Right atrium auricular region (tissue), 2 donors: ENCODE results near the gene NEK2. TPM values are rescaled to one million over a fixed set of nuclear protein-coding genes. Genes with fewer than 3 reads are reported as not detected.
A peak's percentile ranks its signal among the peaks of the same experiment; 100 is the strongest.

Source experiments
- DNase-seq: peaks from one replicate; pipeline ENCODE4 v3.0.0-alpha.2; 2019; ENCODE audit warnings: low spot score
- H3K27ac ChIP-seq, 2 donors: fragments of 200-600 bp; sonication (generic); 1 replicate in 1 of 2; 2 replicates in 1 of 2; pipeline ENCODE4 v1.5.1; 2016 to 2019
- H3K27me3 ChIP-seq, 2 donors: fragments of 200-600 bp; sonication (generic); one replicate each; pipeline versions ENCODE4 v1.5.1 to v1.6.0; 2017 to 2019
- H3K36me3 ChIP-seq: fragments of 200-600 bp; sonication (generic); one replicate; pipeline ENCODE4 v1.5.1; 2016
- H3K4me1 ChIP-seq, 2 donors: fragments of 200-600 bp; sonication (generic); one replicate each; pipeline versions ENCODE4 v1.5.1 to v1.6.0; 2017 to 2019
- H3K4me3 ChIP-seq, 2 donors: fragments of 200-600 bp; sonication (generic); 1 replicate in 1 of 2; 2 replicates in 1 of 2; pipeline ENCODE4 v1.5.1; 2017 to 2019; ENCODE audit warnings: mild to moderate bottlenecking in 1 of 2, moderate library complexity in 1 of 2
- H3K9me3 ChIP-seq, 2 donors: fragments of 200-600 bp; sonication (generic); one replicate each; pipeline ENCODE4 v1.5.1; 2019
- total RNA-seq, 2 donors: library from RNA; depleted of rRNA; stranded (reverse); fragments of >200 nt; gene quantifications; one replicate each; pipeline ENCODE4 v1.1.0, GENCODE V29; 2016
- TF ChIP-seq, protein P1 (sequence below), 2 donors: fragments of 200-600 bp; sonication (generic); IDR thresholded peaks; one replicate each; pipeline ENCODE4 v1.5.1; 2019; ENCODE audit warnings: antibody characterized with exemption in 2 of 2

The NEK2 gene
- total RNA-seq, 2 donors from 2014 or later = 2.2 TPM; not detected in 1

GRCh38 chr1:211641044-211641800, 34.2 kb downstream of the NEK2 start:
- Histone ChIP-seq H3K36me3 (no peaks in the 10 kb centered on the region), H3K4me3 (no peak overlapping the region), H3K27me3 (no peaks in the 10 kb centered on the region), H3K27ac (no peak overlapping the region), H3K4me1 (peaks cover 0 to 8% of the 10 kb centered on the region in 2 donors), H3K9me3 (no peaks in the 10 kb centered on the region)
- DNase-seq = peak; percentile 18
- TF ChIP-seq, protein P1, sequence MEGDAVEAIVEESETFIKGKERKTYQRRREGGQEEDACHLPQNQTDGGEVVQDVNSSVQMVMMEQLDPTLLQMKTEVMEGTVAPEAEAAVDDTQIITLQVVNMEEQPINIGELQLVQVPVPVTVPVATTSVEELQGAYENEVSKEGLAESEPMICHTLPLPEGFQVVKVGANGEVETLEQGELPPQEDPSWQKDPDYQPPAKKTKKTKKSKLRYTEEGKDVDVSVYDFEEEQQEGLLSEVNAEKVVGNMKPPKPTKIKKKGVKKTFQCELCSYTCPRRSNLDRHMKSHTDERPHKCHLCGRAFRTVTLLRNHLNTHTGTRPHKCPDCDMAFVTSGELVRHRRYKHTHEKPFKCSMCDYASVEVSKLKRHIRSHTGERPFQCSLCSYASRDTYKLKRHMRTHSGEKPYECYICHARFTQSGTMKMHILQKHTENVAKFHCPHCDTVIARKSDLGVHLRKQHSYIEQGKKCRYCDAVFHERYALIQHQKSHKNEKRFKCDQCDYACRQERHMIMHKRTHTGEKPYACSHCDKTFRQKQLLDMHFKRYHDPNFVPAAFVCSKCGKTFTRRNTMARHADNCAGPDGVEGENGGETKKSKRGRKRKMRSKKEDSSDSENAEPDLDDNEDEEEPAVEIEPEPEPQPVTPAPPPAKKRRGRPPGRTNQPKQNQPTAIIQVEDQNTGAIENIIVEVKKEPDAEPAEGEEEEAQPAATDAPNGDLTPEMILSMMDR (IDR thresholded peaks at IDR 0.05) = no peak

DNA sequence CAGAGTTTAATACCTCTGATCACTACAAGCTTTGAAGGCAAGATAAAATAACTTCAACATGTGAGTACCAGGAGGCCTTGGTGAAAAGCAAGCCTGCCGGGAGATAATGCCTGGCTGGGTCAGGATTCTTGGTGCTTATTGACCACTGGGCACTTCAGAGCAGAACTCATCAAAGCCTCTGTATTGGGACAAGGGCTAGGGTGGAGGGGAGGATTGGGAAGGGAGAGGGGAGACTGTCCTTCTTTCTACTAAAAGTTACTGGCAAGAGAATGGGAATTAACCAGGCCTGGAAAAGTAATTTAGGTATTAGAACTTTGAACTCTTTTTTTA, 35.2 kb downstream of the NEK2 start:
- peak; percentile 26 for DNase-seq
- no peaks in the 10 kb centered on the region for H3K27me3 ChIP-seq
- H3K4me3 ChIP-seq = no peak overlapping the region
- H3K4me1 ChIP-seq = peaks cover 0 to 8% of the 10 kb centered on the region in 2 donors
- TF ChIP-seq, protein P1 (IDR thresholded peaks at IDR 0.05) = no peak
- no peaks in the 10 kb centered on the region for H3K36me3 ChIP-seq
- no peaks in the 10 kb centered on the region for H3K9me3 ChIP-seq
- H3K27ac ChIP-seq = no peak overlapping the region

DNA sequence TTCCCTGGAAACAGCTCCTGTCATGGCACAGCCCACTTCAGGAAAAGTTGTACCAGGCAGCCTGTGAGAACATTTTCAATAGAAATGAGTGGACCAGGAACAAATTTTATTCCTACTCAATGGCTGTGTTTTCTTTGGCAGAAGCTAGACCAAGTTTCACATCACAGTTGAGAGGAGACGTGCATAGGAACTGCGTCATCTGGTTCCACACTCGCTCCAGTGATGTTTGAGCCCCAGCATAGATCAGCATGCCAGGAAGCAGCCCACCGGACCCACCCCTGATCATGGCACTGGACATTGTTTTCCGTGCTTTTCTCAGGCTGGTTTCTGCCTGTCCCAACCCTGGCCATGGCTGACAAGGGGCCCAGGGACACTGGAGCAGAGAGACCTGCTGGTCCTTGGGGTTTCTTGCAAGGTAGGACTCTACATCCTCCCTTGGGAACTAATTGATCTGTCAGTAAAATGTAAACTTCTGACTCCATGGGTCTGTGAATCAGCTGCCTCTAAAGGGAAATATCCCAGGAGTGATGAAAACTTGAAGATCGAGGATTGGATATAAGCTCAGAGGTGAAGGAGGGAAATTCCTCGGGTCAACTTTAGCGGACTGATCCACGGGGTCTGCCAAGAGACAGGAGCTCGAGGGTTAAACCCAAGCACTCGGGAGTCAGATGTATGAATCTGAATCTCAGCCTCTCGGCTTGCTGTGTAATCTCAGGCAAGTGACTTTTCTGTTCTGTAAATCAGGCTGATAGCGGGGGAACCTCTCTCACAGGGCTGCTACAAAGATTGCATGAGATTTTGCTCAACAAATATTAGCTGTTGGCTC, 35.7 kb downstream of the NEK2 start:
- TF ChIP-seq, protein P1 (IDR thresholded peaks at IDR 0.05) = no peak
- no peak for DNase-seq
- H3K36me3 ChIP-seq = no peaks in the 10 kb centered on the region
- no peak overlapping the region for H3K27ac ChIP-seq
- H3K27me3 ChIP-seq = no peaks in the 10 kb centered on the region
- H3K4me1 ChIP-seq = peaks cover 0 to 8% of the 10 kb centered on the region in 2 donors
- H3K9me3 ChIP-seq = no peaks in the 10 kb centered on the region
- no peak overlapping the region for H3K4me3 ChIP-seq

- Histone ChIP-seq H3K4me1 (peaks cover 0 to 5% of the 10 kb centered on the region in 2 donors), H3K4me3 (no peak overlapping the region), H3K27ac (no peak overlapping the region), H3K9me3 (no peaks in the 10 kb centered on the region), H3K27me3 (no peaks in the 10 kb centered on the region), H3K36me3 (no peaks in the 10 kb centered on the region)
- TF ChIP-seq, protein P1 (IDR thresholded peaks at IDR 0.05) = no peak
- no peak for DNase-seq
Measured at GRCh38 chr1:211638689-211639101, 36.7 kb downstream of the NEK2 start.

DNA sequence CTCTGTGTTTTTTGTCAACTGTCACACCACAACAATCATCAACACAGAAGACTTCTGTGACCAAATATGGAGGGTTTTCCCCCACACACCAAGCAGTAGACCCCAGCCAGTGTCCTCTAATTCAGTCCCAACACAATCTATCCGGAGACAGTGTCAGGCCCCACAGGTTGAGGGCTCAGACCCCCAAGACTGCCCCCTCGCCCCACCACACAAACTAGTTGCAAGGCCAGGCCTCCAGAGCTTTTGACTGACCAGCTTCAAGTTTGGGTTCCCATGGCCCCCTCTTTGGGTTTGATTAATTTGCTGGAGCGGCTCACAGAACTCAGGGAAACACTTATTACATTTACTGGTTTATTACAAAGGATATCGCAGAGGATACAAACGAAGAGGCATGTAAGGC, 37.2 kb downstream of the NEK2 start:
- no peaks in the 10 kb centered on the region for H3K27me3 ChIP-seq

More for the DNA sequence above, 37.2 kb downstream of the NEK2 start:
- H3K36me3 ChIP-seq = no peaks in the 10 kb centered on the region
- H3K27ac ChIP-seq = no peak overlapping the region
- no peak overlapping the region for H3K4me3 ChIP-seq
- TF ChIP-seq, protein P1 (IDR thresholded peaks at IDR 0.05) = no peak
- H3K4me1 ChIP-seq = peaks cover 0 to 6% of the 10 kb centered on the region in 2 donors
- no peak for DNase-seq
- no peaks in the 10 kb centered on the region for H3K9me3 ChIP-seq
